GM13976 (cell line): Measurements from ENCODE around the gene TPSD1.
"Not testable (repeated sequence)": the region's sequence is repeated elsewhere in the genome, so short reads cannot be mapped to it uniquely, and the experiment has no call there.

ENCODE experiments used
- DNase-seq: peaks from one replicate; pipeline ENCODE4 v3.0.0; 2012; ENCODE audit warnings: low spot score
- in situ Hi-C: fragments of 300-500 bp; cut with MboI; formaldehyde crosslinking; loops from one replicate; pipeline ENCODE4 v1.12.0; 2022; ENCODE audit warnings: low sequenced_read_pairs, mixed read lengths, inconsistent platforms; ENCODE audit not compliant: unreplicated experiment
- TF ChIP-seq, protein P1 (sequence below): IDR thresholded peaks from 2 replicates; pipeline ENCODE4 v1.5.1; 2012; ENCODE audit warnings: borderline replicate concordance, mild to moderate bottlenecking; ENCODE audit not compliant: insufficient read depth; ENCODE audit errors: extremely low read depth, missing control alignments, control extremely low read depth

TPSD1 gene

DNA sequence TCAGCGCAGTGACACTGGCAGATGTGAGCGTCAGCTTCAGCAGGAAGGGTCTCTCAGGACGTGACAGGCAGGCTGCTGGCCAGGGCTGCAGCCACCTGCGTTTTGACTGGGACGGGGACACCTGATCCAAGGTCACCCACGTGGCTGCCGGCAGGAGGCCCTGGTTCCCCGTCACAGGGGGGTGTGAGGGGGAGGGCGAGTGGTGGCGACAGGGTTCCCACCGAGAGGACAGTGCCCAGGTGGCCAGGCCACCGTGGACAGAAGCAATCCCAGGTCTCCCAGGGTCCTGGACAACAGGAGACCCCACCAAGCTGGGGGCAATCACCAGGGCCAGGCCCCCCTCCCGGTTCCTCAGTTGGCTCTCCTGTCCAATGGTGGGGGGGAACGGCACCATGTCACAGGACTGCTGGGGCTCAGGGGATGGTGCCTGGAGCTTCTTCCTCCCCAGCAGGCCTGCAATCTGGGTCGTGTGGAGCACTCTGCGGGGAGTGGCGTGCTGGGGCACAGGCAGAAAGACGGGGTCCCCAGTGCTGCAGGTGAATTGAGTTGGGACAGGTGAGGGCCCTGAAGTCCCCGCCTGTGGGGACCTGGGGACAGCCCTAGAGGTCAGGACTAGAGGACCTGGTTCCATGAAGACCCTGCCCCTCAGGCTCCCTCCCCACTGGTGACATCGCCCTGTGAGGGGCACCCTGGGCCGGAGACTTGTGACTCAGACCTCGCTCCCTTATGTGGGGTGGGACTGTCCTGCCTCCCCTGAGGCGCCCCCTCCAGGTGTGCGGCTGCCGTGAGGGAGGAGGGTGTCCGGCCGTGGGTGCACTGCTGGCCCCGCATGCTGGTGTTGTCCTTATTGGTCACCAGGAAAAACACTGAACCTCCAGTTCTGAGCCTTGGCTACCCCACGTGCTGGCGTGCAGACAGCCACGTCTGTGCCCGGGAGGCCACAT, 11.7 kb upstream of the TPSD1 start:
- in situ Hi-C loops, DNase-seq: not testable (repeated sequence)

DNA sequence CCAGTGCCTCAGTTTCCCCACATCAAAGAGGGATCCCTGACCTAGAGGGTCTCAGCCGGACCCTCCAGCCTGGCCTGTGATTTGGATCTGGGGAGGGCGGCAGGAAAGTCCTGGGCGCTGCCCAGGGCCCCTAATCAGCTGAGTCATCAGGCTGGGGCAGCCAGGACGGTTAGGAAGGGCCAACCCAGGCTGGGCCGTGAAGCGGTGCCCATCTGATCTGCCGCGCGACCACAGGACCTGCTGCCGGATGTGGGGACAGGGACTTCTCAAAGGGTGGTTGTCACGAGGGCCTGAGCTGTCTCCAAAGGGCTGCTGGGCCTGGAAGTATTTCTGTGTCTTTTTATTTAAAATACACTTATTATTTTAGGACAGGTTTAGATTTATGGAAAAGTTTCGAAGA, 11.0 kb upstream of the TPSD1 start:
- in situ Hi-C loops: no loop called here
- TF ChIP-seq, protein P1, sequence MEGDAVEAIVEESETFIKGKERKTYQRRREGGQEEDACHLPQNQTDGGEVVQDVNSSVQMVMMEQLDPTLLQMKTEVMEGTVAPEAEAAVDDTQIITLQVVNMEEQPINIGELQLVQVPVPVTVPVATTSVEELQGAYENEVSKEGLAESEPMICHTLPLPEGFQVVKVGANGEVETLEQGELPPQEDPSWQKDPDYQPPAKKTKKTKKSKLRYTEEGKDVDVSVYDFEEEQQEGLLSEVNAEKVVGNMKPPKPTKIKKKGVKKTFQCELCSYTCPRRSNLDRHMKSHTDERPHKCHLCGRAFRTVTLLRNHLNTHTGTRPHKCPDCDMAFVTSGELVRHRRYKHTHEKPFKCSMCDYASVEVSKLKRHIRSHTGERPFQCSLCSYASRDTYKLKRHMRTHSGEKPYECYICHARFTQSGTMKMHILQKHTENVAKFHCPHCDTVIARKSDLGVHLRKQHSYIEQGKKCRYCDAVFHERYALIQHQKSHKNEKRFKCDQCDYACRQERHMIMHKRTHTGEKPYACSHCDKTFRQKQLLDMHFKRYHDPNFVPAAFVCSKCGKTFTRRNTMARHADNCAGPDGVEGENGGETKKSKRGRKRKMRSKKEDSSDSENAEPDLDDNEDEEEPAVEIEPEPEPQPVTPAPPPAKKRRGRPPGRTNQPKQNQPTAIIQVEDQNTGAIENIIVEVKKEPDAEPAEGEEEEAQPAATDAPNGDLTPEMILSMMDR: no peak

DNA sequence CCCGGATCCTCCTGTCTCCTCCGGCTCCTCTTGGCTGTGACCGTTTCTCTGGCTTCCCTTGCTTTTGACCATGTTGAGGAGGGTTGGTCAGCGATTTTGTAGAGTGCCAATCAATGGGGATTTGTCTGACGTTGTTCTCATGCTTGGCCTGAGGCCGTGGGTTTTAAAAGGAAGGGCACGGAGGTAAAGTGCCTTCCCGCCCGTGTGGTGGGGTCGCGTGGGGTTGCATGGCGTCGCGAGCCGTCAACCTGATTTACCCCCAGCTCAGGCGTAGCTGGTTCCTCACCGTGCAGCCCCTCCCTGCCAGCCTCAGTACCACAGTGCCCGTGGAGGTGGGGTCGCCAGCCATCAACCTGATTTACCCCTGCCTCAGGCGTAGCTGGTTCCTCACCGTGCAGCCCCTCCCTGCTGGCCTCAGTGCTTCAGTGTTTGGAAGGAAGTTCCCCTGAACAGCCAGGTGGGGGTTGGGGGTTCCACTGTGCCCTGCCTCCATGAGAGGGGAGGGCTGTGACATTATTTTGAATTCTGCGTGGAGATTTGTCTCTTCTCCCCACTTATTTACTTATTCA, 10.3 kb upstream of the TPSD1 start:
- no peak for DNase-seq
- TF ChIP-seq, protein P1: no peak
- in situ Hi-C loops: no loop called here

More for the DNA sequence above, 11.0 kb upstream of the TPSD1 start:
- no peak for DNase-seq

DNA sequence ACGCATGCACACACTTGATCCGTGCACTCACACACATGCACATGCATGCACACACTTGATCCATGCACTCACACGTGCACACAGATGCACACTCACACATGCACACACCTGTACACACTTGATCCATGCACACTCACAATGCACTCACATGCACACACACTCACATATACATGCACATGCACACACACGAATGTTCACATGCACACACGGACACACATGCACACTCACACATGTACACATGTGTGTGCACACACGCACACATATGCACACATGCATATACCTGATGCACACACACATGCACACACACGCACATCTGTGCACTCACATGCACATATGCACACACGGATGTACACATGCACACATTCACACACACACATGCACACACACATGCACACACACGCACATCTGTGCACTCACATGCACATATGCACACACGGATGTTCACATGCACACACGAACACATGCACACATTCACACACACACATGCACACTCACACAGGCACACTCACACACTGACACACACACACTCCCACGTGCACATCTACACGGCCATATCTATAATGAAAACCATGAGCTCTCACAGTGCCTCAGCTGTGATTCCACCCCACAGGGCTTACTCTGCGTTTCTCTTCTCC, 7.8 kb upstream of the TPSD1 start:
- DNase-seq, in situ Hi-C loops: not testable (repeated sequence)

DNA sequence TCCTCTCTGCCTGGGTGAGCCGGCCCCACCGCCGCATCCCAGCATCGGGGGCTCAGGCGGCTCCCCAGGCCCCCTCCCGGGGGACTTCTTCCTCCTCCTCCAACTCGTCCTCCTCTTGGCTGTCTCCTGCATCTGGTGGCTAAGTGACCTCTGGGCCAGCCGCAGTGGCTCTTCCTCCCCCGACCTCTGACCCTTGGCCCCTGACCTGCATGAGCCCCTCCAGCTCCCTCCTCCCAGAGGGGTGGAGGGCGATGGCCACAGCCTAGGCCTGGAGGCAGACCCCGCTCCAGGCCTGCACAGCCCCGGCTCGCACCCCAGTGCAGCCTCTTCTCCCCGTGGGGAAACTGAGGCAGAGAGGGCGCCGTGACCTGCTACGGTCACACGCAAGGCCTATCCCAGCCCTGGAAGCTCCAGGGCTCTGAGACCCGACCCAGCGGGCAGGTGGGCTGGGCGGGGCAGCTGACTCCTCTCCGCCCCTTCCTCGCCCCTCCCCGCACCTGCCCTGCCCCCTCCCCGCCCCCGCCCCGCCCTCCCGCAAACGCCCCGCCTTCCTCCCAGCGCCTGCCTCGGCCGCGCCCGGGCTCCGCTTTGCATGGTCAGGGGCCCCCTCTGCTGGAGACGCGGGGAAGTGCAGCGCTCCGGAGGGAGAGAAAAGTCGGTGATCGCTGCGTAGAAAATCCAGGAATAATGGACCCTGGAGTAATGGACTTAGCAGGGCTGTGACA, 6.7 kb upstream of the TPSD1 start:
- in situ Hi-C loops, DNase-seq: not testable (repeated sequence)

DNA sequence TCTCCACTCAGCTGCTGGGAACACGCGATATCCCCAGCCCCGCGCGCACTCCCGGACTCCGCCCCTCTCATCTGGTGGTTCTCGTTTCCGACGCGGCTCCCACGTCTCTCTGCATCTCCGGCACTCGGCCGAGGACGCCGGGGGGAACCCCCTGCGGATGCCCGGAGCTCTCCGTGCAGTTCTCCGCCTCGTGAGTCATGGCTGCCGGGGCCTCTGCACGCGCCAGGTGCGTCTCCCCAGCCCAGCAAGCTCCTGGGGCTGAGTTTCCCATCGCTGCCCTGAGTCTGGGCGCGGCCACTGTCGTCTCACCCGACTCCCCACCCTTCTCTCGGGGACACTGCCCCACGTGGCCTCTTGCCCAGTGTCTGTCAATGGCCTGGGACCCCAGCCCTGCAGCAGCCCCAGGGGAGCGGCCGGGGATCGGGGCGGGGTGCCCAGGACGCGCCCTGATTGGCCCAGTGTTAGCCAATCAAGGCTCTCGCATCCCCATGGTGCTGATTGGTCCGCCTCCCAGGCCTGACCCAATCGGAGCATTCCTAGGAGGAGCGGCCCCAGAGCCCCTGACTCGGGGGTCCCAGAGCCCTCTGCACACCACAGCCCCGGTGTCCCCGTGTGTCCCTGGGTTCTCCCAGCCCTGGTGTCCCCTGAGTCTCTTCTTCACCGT, 2.0 kb upstream of the TPSD1 start:
- DNase-seq, in situ Hi-C loops: not testable (repeated sequence)

DNA sequence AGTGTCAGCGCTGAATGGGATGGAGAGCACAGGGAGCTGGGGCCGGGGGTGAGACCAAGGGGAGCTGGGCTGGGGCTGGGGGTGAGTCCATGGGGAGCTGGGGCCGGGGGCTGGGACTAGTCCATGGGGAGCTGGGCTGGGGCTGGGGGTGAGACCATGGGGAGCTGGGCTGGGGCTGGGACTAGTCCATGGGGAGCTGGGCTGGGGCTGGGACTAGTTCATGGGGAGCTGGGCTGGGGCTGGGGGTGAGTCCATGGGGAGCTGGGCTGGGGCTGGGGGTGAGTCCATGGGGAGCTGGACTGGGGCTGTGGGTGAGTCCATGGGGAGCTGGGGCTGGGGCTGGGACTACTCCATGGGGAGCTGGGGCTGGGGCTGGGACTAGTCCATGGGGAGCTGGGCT, 1.0 kb upstream of the TPSD1 start:
- in situ Hi-C loops: not testable (repeated sequence)

DNA sequence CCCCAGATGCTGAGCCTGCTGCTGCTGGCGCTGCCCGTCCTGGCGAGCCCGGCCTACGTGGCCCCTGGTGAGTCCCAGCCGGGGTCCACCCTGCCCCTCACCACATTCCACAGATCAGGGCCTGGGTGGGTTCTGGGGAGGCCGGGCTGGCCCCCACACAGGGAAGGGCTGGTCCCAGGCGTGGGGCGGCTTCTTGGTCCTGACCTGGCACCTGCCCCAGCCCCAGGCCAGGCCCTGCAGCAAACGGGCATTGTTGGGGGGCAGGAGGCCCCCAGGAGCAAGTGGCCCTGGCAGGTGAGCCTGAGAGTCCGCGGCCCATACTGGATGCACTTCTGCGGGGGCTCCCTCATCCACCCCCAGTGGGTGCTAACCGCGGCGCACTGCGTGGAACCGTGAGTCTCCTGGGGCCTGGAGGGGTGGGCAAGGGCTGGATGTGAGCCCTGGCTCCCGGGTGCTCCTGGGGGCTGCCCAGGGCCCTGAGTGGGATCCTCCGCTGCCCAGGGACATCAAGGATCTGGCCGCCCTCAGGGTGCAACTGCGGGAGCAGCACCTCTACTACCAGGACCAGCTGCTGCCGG, 516 bp downstream of the TPSD1 start:
- in situ Hi-C loops, DNase-seq: not testable (repeated sequence)

More for the DNA sequence above, 1.0 kb upstream of the TPSD1 start:
- not testable (repeated sequence) for DNase-seq

DNA sequence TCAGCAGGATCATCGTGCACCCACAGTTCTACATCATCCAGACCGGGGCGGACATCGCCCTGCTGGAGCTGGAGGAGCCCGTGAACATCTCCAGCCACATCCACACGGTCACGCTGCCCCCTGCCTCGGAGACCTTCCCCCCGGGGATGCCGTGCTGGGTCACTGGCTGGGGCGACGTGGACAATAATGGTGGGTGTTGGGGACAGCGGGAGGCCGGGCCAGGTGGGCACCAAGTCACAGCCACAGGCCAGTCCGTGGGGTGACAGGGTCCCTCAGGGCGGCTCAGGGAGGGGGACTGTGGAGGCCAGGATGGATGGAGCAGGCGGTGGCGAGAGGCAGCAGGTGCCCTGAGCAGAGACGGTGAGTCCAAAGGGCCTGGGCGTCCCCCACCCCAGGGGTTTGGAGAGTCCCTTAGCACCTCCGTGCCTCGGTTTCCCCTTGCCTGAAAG, 1.0 kb downstream of the TPSD1 start:
- no peak for DNase-seq
- TF ChIP-seq, protein P1: no peak

More for the DNA sequence above, 1.0 kb downstream of the TPSD1 start:
- in situ Hi-C loops: no loop called here
